ENCODE results near the gene DPPA3. TPM values are rescaled to one million over a fixed set of nuclear protein-coding genes. Genes with fewer than 3 reads are reported as not detected.
"Not testable (repeated sequence)": the region's sequence is repeated elsewhere in the genome, so short reads cannot be mapped to it uniquely, and the experiment has no call there.

DPPA3 gene
- total RNA-seq, 4 donors from 2014 or later, result not detected

GRCh38 chr12:7729746-7730145 lies 18.5 kb downstream of the DPPA3 start:
- H3K4me3 ChIP-seq, result no peak overlapping the region
- TF ChIP-seq POLR2A (IDR thresholded peaks at IDR 0.05), result no peak
- no peak for TF ChIP-seq CTCF (IDR thresholded peaks at IDR 0.05)
- H3K36me3 ChIP-seq, result no peaks in the 10 kb centered on the region
- intact Hi-C loops (cut with DNase I; ENCODE audit: low total_unique reads), result no loop called here
- no peak for DNase-seq
- H3K4me1 ChIP-seq, result no peaks in the 10 kb centered on the region
- H3K27ac ChIP-seq, result no peak overlapping the region
- no peaks in the 10 kb centered on the region for H3K9me3 ChIP-seq
- H3K27me3 ChIP-seq, result no peaks in the 10 kb centered on the region

GRCh38 chr12:7730984-7731383 lies 19.8 kb downstream of the DPPA3 start:
- H3K27ac ChIP-seq; DNase-seq; H3K27me3 ChIP-seq; H3K4me3 ChIP-seq; intact Hi-C loops (cut with DNase I; ENCODE audit: low total_unique reads); H3K4me1 ChIP-seq; H3K36me3 ChIP-seq; H3K9me3 ChIP-seq: not testable (repeated sequence)

- TF ChIP-seq POLR2A (IDR thresholded peaks at IDR 0.05) (no peak), CTCF (IDR thresholded peaks at IDR 0.05) (no peak)
- Histone ChIP-seq H3K36me3 (no peaks in the 10 kb centered on the region), H3K27ac (no peak overlapping the region), H3K9me3 (no peaks in the 10 kb centered on the region), H3K27me3 (no peaks in the 10 kb centered on the region), H3K4me1 (no peaks in the 10 kb centered on the region), H3K4me3 (no peak overlapping the region)
- DNase-seq, result no peak
- intact Hi-C loops (cut with DNase I; ENCODE audit: low total_unique reads), result no loop called here
Observed at GRCh38 chr12:7731486-7731885, 20.3 kb downstream of the DPPA3 start.

- no peaks in the 10 kb centered on the region for H3K4me1 ChIP-seq
- intact Hi-C loops (cut with DNase I; ENCODE audit: low total_unique reads), result no loop called here
- DNase-seq, result no peak
- H3K27me3 ChIP-seq, result no peaks in the 10 kb centered on the region
- no peaks in the 10 kb centered on the region for H3K36me3 ChIP-seq
- TF ChIP-seq POLR2A (IDR thresholded peaks at IDR 0.05) (no peak), CTCF (IDR thresholded peaks at IDR 0.05) (no peak)
- no peaks in the 10 kb centered on the region for H3K9me3 ChIP-seq
- no peak overlapping the region for H3K4me3 ChIP-seq
- no peak overlapping the region for H3K27ac ChIP-seq
Observed at GRCh38 chr12:7732993-7733392, 21.8 kb downstream of the DPPA3 start.

GRCh38 chr12:7747246-7747645 lies 36.0 kb downstream of the DPPA3 start, which contains the start of gene CLEC4C:
Gene CLEC4C, minus strand, starts transcription at chr12:7747375. Its CDS starts 27 bp downstream, at chr12:7747348.
- TF ChIP-seq CTCF (IDR thresholded peaks at IDR 0.05), result no peak
- no peak for TF ChIP-seq POLR2A (IDR thresholded peaks at IDR 0.05)
- no peaks in the 10 kb centered on the region for H3K9me3 ChIP-seq
- intact Hi-C loops (cut with DNase I; ENCODE audit: low total_unique reads), result no loop called here
- H3K27ac ChIP-seq, result no peak within 1 kb of the TSS
- no peaks in the 10 kb centered on the region for H3K27me3 ChIP-seq
- no peak for DNase-seq
- no peaks in the 10 kb centered on the region for H3K36me3 ChIP-seq
- no peaks in the 10 kb centered on the region for H3K4me1 ChIP-seq
- no peak within 1 kb of the TSS for H3K4me3 ChIP-seq

- H3K36me3 ChIP-seq, result no peaks in the 10 kb centered on the region
- H3K4me1 ChIP-seq, result no peaks in the 10 kb centered on the region
- no peaks in the 10 kb centered on the region for H3K27me3 ChIP-seq
- DNase-seq, result no peak
- intact Hi-C loops (cut with DNase I; ENCODE audit: low total_unique reads), result no loop called here
- no peak overlapping the region for H3K27ac ChIP-seq
- TF ChIP-seq CTCF (IDR thresholded peaks at IDR 0.05) (no peak), POLR2A (IDR thresholded peaks at IDR 0.05) (no peak)
- H3K9me3 ChIP-seq, result no peaks in the 10 kb centered on the region
- H3K4me3 ChIP-seq, result no peak overlapping the region
Observed at GRCh38 chr12:7748852-7749251, 37.6 kb downstream of the DPPA3 start.
